Loucy (cell line): Measurements from ENCODE around the gene PPFIA3.
"Not testable (repeated sequence)": the region's sequence is repeated elsewhere in the genome, so short reads cannot be mapped to it uniquely, and the experiment has no call there.

Experiments
- H2AFZ ChIP-seq: fragments of 200-600 bp; sonication (generic); 2 replicates; pipeline ENCODE4 v1.6.0; 2016; ENCODE audit warnings: antibody characterized with exemption, mild to moderate bottlenecking, low read length, moderate library complexity
- H3F3A ChIP-seq: fragments of 200-600 bp; 2 replicates; pipeline ENCODE4 v1.6.0; 2016; ENCODE audit warnings: antibody characterized with exemption, low read depth, mild to moderate bottlenecking
- H3K27me3 ChIP-seq: fragments of 200-600 bp; sonication (generic); 2 replicates; pipeline ENCODE4 v1.6.1; 2014; ENCODE audit warnings: low read length, mild to moderate bottlenecking; ENCODE audit not compliant: insufficient read depth, poor library complexity, severe bottlenecking
- H3K36me3 ChIP-seq: fragments of 200-600 bp; sonication (generic); 2 replicates; pipeline ENCODE4 v1.6.1; 2016; ENCODE audit warnings: low read length; ENCODE audit not compliant: insufficient read depth
- H3K4me1 ChIP-seq: fragments of 200-600 bp; sonication (generic); 2 replicates; pipeline ENCODE4 v1.5.1; 2014; ENCODE audit warnings: low read length, mild to moderate bottlenecking; ENCODE audit not compliant: insufficient read depth, poor library complexity, severe bottlenecking
- H3K4me2 ChIP-seq: fragments of 200-600 bp; sonication (generic); 2 replicates; pipeline ENCODE4 v1.6.0; 2014; ENCODE audit warnings: antibody characterized with exemption, low read length, low read depth, mild to moderate bottlenecking; ENCODE audit not compliant: poor library complexity, severe bottlenecking
- H3K4me3 ChIP-seq: fragments of 200-600 bp; sonication (generic); 2 replicates; pipeline ENCODE4 v1.5.1; 2014; ENCODE audit warnings: low read length, mild to moderate bottlenecking, mixed read lengths; ENCODE audit not compliant: poor library complexity, severe bottlenecking
- H3K79me2 ChIP-seq: fragments of 200-600 bp; sonication (generic); 2 replicates; pipeline ENCODE4 v1.6.1; 2014; ENCODE audit warnings: low read length; ENCODE audit not compliant: insufficient read depth
- H3K9ac ChIP-seq: fragments of 200-600 bp; sonication (generic); 2 replicates; pipeline ENCODE4 v1.6.0; 2014; ENCODE audit warnings: mild to moderate bottlenecking, low read depth, low read length, moderate library complexity; ENCODE audit not compliant: poor library complexity, severe bottlenecking
- H3K9me2 ChIP-seq: fragments of 200-600 bp; sonication (generic); replicated peaks from 2 replicates; pipeline ENCODE4 v1.6.1; 2016; ENCODE audit warnings: low read depth, low read length, mixed read lengths
- H3K9me3 ChIP-seq: fragments of 200-600 bp; sonication (generic); 2 replicates; pipeline ENCODE4 v1.6.1; 2014; ENCODE audit warnings: mild to moderate bottlenecking, antibody characterized with exemption, low read length, low read depth; ENCODE audit not compliant: insufficient read depth
- H4K20me1 ChIP-seq: fragments of 200-600 bp; sonication (generic); 2 replicates; pipeline ENCODE4 v1.6.0; 2014; ENCODE audit warnings: antibody characterized with exemption, low read length, mild to moderate bottlenecking; ENCODE audit not compliant: insufficient read depth, poor library complexity, severe bottlenecking
- CTCF ChIP-seq: fragments of 200-600 bp; sonication (generic); conservative IDR thresholded peaks from 2 replicates; pipeline ENCODE4 v1.5.1; 2014; ENCODE audit warnings: mild to moderate bottlenecking, antibody characterized with exemption, low read length
- EZH2phosphoT487 ChIP-seq: fragments of 200-600 bp; IDR thresholded peaks from 2 replicates; pipeline ENCODE4 v1.6.1; 2018; ENCODE audit warnings: antibody characterized with exemption, mild to moderate bottlenecking, moderate library complexity, borderline replicate concordance

The PPFIA3 gene

GRCh38 chr19:49120325-49120683, 960 bp downstream of the PPFIA3 start:
- no peak overlapping the region; the same call in 1 of the 2 replicates for H2AFZ ChIP-seq
- no peaks in the 10 kb centered on the region for H3K9me2 ChIP-seq
- H3K9me3 ChIP-seq: no peaks in the 10 kb centered on the region
- TF ChIP-seq EZH2phosphoT487: no peak
- TF ChIP-seq CTCF: no peak
- H4K20me1 ChIP-seq: no peaks in the 10 kb centered on the region
- peak overlapping the region; percentile 79 for H3K4me3 ChIP-seq
- H3K79me2 ChIP-seq: no peaks in the 10 kb centered on the region
- H3F3A ChIP-seq: no peaks in the 10 kb centered on the region
- no peaks in the 10 kb centered on the region for H3K36me3 ChIP-seq
- H3K9ac ChIP-seq: no peak overlapping the region
- H3K4me1 ChIP-seq: peaks cover 9% of the 10 kb centered on the region
- peak overlapping the region; percentile 97 for H3K4me2 ChIP-seq
- H3K27me3 ChIP-seq: no peaks in the 10 kb centered on the region

GRCh38 chr19:49120868-49121267, 1.5 kb downstream of the PPFIA3 start:
- Histone ChIP-seq H3K27me3 (no peaks in the 10 kb centered on the region), H2AFZ (no peak overlapping the region; the same call in 1 of the 2 replicates), H3F3A (no peaks in the 10 kb centered on the region), H3K9ac (no peak overlapping the region), H3K4me2 (no peak overlapping the region), H3K79me2 (no peaks in the 10 kb centered on the region), H3K9me3 (no peaks in the 10 kb centered on the region), H3K9me2 (no peaks in the 10 kb centered on the region), H3K4me3 (no peak overlapping the region), H3K4me1 (peaks cover 9% of the 10 kb centered on the region), H4K20me1 (no peaks in the 10 kb centered on the region), H3K36me3 (no peaks in the 10 kb centered on the region)
- TF ChIP-seq CTCF (no peak), EZH2phosphoT487 (no peak)

- not testable (repeated sequence) for H3K36me3 ChIP-seq, H3F3A ChIP-seq, H3K27me3 ChIP-seq, H2AFZ ChIP-seq, H3K9me2 ChIP-seq, H3K4me3 ChIP-seq, H3K4me2 ChIP-seq, H3K9ac ChIP-seq, H3K9me3 ChIP-seq, H3K79me2 ChIP-seq, H3K4me1 ChIP-seq, H4K20me1 ChIP-seq
These were observed 2.5 kb downstream of the PPFIA3 start for GRCh38 chr19:49121841-49122240.

- H3K9me2 ChIP-seq, H3K79me2 ChIP-seq, H4K20me1 ChIP-seq, H3K4me3 ChIP-seq, H3K4me1 ChIP-seq, H2AFZ ChIP-seq, H3K4me2 ChIP-seq, H3K9ac ChIP-seq, H3F3A ChIP-seq, H3K9me3 ChIP-seq, H3K36me3 ChIP-seq, H3K27me3 ChIP-seq: not testable (repeated sequence)
These were observed 3.9 kb downstream of the PPFIA3 start for GRCh38 chr19:49123285-49123684.
